Aorta (tissue), 5 donors: ENCODE measurements around the gene KCNMA1. TPM values are rescaled to one million over a fixed set of nuclear protein-coding genes. Genes with fewer than 3 reads are reported as not detected.

Experiments used
- ATAC-seq: fragments of 200-7000 bp; cut with Tn5 transposase; one replicate; pipeline ENCODE4 v1.9.1; 2022; ENCODE audit warnings: moderate library complexity; ENCODE audit not compliant: low FRiP score
- DNase-seq, 2 donors: peaks; one replicate each; pipeline ENCODE4 v3.0.0-alpha.2; 2020
- H3K27ac ChIP-seq, 2 donors: one replicate each; pipeline ENCODE4 v1.5.1; 2013; ENCODE audit warnings: low read length in 2 of 2, mild to moderate bottlenecking in 2 of 2, moderate library complexity in 2 of 2, control low read depth in 1 of 2, inconsistent platforms in 1 of 2, low read depth in 1 of 2
- H3K27me3 ChIP-seq, 2 donors: one replicate each; pipeline ENCODE4 v1.6.1; 2013; ENCODE audit warnings: control low read depth in 1 of 2, low read length in 1 of 2, mild to moderate bottlenecking in 1 of 2, moderate library complexity in 1 of 2; ENCODE audit not compliant: insufficient read depth in 2 of 2, control insufficient read depth in 1 of 2
- H3K36me3 ChIP-seq, 2 donors: one replicate each; pipeline ENCODE4 v1.6.1; 2013; ENCODE audit warnings: control low read depth in 1 of 2, low read length in 1 of 2, mild to moderate bottlenecking in 1 of 2; ENCODE audit not compliant: insufficient read depth in 2 of 2, control insufficient read depth in 1 of 2
- H3K4me1 ChIP-seq, 2 donors: one replicate each; pipeline ENCODE4 v1.6.1; 2013; ENCODE audit warnings: low read length in 2 of 2, control low read depth in 1 of 2, mild to moderate bottlenecking in 1 of 2, moderate library complexity in 1 of 2; ENCODE audit not compliant: insufficient read depth in 2 of 2, control insufficient read depth in 1 of 2
- H3K4me3 ChIP-seq, 2 donors: one replicate each; pipeline ENCODE4 v1.5.1; 2013; ENCODE audit warnings: low read length in 2 of 2, control low read depth in 1 of 2, mild to moderate bottlenecking in 1 of 2
- H3K9me3 ChIP-seq: one replicate; pipeline ENCODE4 v1.6.1; 2013; ENCODE audit warnings: mild to moderate bottlenecking, low read length; ENCODE audit not compliant: control insufficient read depth
- WGBS, 2 donors: extraction: QIAGEN DNeasy Blood & Tissue Kit; methylation state at CpG; one replicate each; pipeline ENCODE4 v1.1.7; 2013; 5-methylcytosine and 5-hydroxymethylcytosine counted together
- intact Hi-C, 2 donors: fragments of 100-400 bp; cut with DNase I; formaldehyde crosslinking; loops; one replicate each; pipeline versions ENCODE4 v1.14.2 to v1.15.0; 2022
- polyA plus RNA-seq, 2 donors: library from polyadenylated mRNA; stranded (reverse); fragments of 200-250 nt; gene quantifications; one replicate each; pipeline ENCODE4 v1.2.3, GENCODE V29; 2013
- total RNA-seq, 2 donors: library from RNA; stranded (reverse); fragmentation: NEBNext Ultra II Directional; extraction: Animal tissue kit (Norgen Biotek cat#: 25700); gene quantifications; one replicate each; pipeline ENCODE4 v1.2.1, GENCODE V29; 2021
- donor health status: healthy with polysubstance abuse.
- donor health status: Bipolar disorder and iron deficiency.
- donor health status: DM: no; HTN: no; CAD: no.
- donor health status: DM: no; HTN: no; CAD: no.
- donor health status: DM: yes; HTN: yes; CAD: no.

The KCNMA1 gene
- total and polyA plus RNA-seq, 4 donors, result 36.8 to 163 (median 125) TPM

DNA sequence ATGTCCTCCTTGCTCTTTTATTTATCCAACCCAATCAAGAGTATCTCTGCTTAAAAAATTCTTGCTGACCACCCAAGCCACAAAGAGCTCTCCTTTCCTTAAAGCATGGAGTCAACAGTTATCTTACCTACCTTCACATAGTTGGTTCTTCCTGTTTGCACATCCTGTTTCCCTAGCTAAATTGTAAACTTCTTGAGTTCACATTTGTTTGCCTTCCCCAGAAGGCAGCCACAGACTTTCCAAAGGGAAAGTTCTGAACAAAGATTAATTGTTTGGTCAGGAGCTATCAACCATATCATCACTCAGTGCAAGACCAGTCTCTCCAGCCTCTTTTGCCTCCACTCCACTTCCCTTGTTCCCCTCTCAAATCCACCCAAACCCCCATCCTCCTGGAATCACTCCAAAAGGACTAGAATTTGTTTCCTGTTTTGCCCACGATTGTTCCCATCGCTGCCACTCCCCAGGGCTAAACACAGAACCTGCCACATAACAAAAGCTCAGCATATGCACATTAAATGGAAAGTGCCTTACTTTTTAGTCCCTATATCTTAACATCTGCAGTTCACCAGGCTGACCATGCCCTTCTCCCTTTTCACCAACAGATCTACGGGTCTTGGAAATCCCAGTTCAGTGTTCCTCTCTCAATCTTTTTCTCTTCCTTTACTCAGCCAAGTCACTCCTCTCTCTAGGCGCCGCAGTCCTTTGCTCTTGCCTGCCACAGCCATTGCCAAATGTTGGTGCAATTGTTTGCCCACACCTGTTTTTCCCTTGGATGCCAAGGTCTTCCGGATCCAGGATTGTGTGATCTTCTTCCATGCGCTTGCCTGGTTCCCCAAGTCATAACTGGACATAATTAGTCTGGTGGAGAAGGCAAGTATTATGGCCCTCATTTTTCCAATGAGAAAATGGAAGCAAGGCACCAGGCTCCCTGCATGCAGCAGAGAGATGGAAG, 265.5 kb downstream of the KCNMA1 start:
- intact Hi-C loops, result no loop called here
- no peak for ATAC-seq
- Histone ChIP-seq H3K4me3 (no peak overlapping the region), H3K4me1 (peaks cover 3 to 5% of the 10 kb centered on the region in 2 donors), H3K9me3 (no peaks in the 10 kb centered on the region), H3K27ac (no peak overlapping the region), H3K27me3 (no peaks in the 10 kb centered on the region), H3K36me3 (peaks cover 0 to 2% of the 10 kb centered on the region in 2 donors)
- no peak for DNase-seq
- WGBS, 2 donors, result 87 to 90% methylated on average over 7 of the region's 7 CpGs

DNA sequence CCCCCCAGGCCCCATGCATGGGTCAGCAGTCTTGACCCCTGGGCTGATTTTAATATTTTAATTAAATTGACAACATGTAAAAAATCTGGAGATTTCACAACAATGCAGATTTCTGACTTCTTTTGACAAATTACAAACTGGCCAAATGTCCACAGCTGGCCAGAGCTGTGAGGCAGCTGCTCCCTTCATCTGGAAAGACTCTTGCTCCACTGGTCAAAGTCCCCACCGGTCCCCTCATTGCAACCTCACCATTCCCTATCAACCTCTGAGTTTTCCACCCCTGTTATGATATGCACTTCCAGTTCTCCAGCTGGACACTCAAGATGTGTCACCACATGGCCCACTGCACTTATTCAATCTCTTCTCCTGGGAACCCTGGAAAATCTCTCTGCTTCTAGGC, 266.2 kb downstream of the KCNMA1 start:
- H3K27me3 ChIP-seq, result no peaks in the 10 kb centered on the region
- 93 to 95% methylated on average over 1 of the region's 1 CpG for WGBS, 2 donors
- peaks cover 3 to 5% of the 10 kb centered on the region in 2 donors for H3K4me1 ChIP-seq
- H3K27ac ChIP-seq, result no peak overlapping the region
- no peak for DNase-seq
- peaks cover 0 to 2% of the 10 kb centered on the region in 2 donors for H3K36me3 ChIP-seq
- ATAC-seq, result no peak
- intact Hi-C loops, result no loop called here
- no peaks in the 10 kb centered on the region for H3K9me3 ChIP-seq
- no peak overlapping the region for H3K4me3 ChIP-seq

DNA sequence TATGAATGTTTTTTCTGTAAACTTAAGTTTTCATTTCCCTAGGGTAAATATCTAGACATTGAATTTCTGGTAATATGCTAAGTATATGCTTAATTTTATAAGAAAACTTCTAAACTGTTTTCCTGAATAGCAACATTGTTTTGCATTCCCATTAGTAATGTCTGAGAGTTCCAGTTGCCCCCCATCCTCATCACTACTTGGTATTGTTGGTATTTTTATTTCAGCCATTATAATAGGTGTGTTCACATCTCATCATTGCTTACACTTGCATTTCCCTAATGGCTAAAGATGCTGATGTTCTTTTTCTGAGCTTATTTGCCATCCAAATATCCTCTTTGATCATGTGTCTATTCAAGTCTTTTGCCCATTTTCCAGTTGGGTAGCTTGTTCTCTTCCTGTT, 269.6 kb downstream of the KCNMA1 start:
- DNase-seq (no peak), ATAC-seq (no peak)
- H3K27me3 ChIP-seq, result no peaks in the 10 kb centered on the region
- peaks cover 3% of the 10 kb centered on the region in 2 donors for H3K4me1 ChIP-seq
- H3K27ac ChIP-seq, result no peak overlapping the region
- intact Hi-C loops, result no loop called here
- no peak overlapping the region for H3K4me3 ChIP-seq
- H3K9me3 ChIP-seq, result no peaks in the 10 kb centered on the region
- H3K36me3 ChIP-seq, result peaks cover 0 to 2% of the 10 kb centered on the region in 2 donors

DNA sequence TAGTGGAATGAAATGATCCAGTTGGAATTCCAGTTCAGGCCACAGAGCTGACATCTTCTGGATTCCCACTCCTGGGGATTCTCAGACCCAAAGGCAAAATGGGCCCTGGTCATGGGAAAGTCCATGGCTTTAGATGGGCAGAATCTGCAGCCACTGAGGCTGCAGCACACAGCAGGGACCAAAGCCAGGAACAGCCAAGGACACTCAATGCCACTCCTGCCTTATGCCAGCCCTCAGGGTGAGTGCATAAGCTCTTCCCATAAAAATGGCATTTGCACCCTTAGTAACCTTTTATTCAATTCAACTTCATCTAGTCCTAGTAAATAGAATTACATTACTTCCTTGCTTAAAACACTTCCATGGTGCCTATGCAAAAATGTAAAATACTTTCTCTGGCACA, 274.4 kb downstream of the KCNMA1 start:
- H3K4me1 ChIP-seq, result peaks cover 0 to 3% of the 10 kb centered on the region in 2 donors
- no peak for DNase-seq

DNA sequence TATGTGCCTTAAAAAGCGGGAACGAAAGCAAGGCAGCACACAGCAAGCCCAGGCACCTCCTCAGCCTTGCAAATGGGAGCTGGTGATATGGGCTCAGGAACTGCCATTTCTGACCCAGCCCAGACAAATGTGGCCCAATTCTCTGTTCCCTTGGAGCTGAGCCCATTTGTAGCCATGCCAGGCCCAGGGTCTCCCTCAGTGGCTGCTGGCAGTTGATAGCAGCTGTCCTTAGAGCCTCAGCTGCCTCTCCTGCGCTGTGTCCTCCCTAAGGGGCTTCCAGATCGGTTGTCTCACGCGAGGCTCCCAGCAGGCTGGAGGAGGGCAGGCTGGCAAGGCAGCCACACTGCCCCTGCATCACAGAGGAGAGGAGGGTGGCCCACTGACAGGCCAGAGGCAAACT, 275.8 kb downstream of the KCNMA1 start:
- ATAC-seq (no peak), DNase-seq (no peak)
- 90 to 93% methylated on average over 6 of the region's 6 CpGs for WGBS, 2 donors
- Histone ChIP-seq H3K4me1 (peaks cover 0 to 3% of the 10 kb centered on the region in 2 donors), H3K27me3 (no peaks in the 10 kb centered on the region), H3K36me3 (no peaks in the 10 kb centered on the region), H3K9me3 (no peaks in the 10 kb centered on the region), H3K4me3 (no peak overlapping the region), H3K27ac (no peak overlapping the region)
- intact Hi-C loops, result loop anchor here in 1 of 2 donors (5.0 kb wide), 1 partner anchor 45 kb away; no protein-coding TSS in a partner anchor

More for the DNA sequence above, 274.4 kb downstream of the KCNMA1 start:
- Histone ChIP-seq H3K4me3 (no peak overlapping the region), H3K36me3 (no peaks in the 10 kb centered on the region), H3K9me3 (no peaks in the 10 kb centered on the region), H3K27me3 (no peaks in the 10 kb centered on the region), H3K27ac (no peak overlapping the region)
- no peak for ATAC-seq
- intact Hi-C loops, result loop anchor here in 1 of 2 donors (5.0 kb wide), 1 partner anchor 46 kb away; no protein-coding TSS in a partner anchor

DNA sequence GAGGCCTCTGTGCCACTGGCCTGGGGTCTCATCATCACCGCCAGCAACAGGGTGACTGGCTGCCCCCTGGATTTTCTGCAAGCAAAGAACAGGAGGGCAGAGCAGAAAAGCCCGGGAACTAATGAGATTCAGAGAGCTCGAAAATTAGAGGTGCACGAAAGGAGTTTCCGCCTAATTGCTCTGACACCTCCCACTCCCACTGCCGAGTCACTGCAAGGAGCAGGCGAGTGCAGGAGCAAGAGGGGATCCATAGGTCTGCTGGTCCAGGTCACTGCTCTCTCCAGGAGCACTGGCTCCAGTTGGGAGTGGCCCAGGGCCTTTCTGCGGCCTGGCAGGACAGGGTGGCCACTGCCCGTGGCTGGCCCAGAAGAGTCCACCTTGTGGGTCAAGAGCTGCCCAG, 276.2 kb downstream of the KCNMA1 start:
- intact Hi-C loops, result loop anchor here in 1 of 2 donors (5.0 kb wide), 1 partner anchor 44 kb away; no protein-coding TSS in a partner anchor
- no peaks in the 10 kb centered on the region for H3K27me3 ChIP-seq
- H3K4me1 ChIP-seq, result peaks cover 0 to 3% of the 10 kb centered on the region in 2 donors
- no peak overlapping the region for H3K27ac ChIP-seq
- no peaks in the 10 kb centered on the region for H3K9me3 ChIP-seq
- DNase-seq (no peak), ATAC-seq (no peak)
- H3K36me3 ChIP-seq, result no peaks in the 10 kb centered on the region
- H3K4me3 ChIP-seq, result no peak overlapping the region
- WGBS, 2 donors, result 95 to 98% methylated on average over 9 of the region's 9 CpGs

DNA sequence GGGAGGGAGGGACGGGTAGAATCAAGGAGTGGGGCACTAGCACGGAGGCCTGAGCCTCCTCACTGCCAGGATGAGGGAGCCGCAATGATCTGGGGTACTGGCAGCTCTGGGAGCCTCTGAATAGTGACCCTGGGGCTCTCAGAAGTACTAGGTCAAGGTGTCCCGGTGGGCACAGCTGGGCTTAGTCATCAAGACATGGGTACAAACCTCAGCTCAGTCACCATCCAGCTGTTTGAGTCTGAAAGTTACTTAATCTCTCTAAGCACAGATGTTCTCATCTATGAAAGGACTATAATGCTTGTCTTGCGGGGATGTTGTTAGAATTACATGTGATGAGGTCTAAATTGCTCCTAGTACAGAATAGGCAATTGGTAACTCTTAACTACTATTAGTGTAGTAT, 276.8 kb downstream of the KCNMA1 start:
- no peaks in the 10 kb centered on the region for H3K9me3 ChIP-seq
- ATAC-seq (no peak), DNase-seq (no peak)
- H3K36me3 ChIP-seq, result no peaks in the 10 kb centered on the region
- peaks cover 0 to 3% of the 10 kb centered on the region in 2 donors for H3K4me1 ChIP-seq
- 94 to 98% methylated on average over 5 of the region's 5 CpGs for WGBS, 2 donors
- intact Hi-C loops, result loop anchor here in 1 of 2 donors (5.0 kb wide), 1 partner anchor 44 kb away; no protein-coding TSS in a partner anchor
- no peak overlapping the region for H3K4me3 ChIP-seq
- H3K27ac ChIP-seq, result no peak overlapping the region
- no peaks in the 10 kb centered on the region for H3K27me3 ChIP-seq

DNA sequence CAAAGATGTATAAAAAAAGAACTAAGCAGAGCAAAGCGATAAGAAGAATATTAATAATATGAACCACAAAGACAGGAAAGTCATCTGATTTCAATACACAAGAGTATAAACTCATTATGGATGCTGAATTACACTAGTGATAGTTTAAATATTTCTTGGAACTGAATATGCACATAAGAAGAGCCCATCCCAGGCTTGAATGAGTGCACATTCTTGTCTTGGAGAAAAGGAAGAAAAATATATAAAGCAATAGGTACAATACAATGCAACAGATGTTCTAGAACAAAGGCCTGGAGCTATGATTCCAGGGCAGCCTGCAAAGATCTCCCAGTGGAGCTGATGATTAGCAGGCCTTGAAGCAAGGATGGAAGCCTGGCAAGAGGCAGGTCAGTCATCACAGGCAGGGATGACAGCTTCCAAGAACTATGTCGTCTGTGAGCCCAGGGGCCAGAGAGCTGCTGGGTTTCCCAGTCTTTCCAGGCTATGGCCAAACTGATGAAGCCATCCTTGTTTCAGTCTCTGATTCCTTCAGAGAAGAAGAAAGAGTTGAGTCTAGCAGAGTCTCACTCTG, 277.6 kb downstream of the KCNMA1 start:
- H3K4me3 ChIP-seq, result no peak overlapping the region
- intact Hi-C loops, result loop anchor here in 1 of 2 donors (5.0 kb wide), 1 partner anchor 43 kb away; no protein-coding TSS in a partner anchor
- peaks cover 0 to 3% of the 10 kb centered on the region in 2 donors for H3K4me1 ChIP-seq

More for the DNA sequence above, 277.6 kb downstream of the KCNMA1 start:
- H3K27me3 ChIP-seq, result no peaks in the 10 kb centered on the region
- H3K27ac ChIP-seq, result no peak overlapping the region
- DNase-seq (no peak), ATAC-seq (no peak)
- no peaks in the 10 kb centered on the region for H3K9me3 ChIP-seq
- no peaks in the 10 kb centered on the region for H3K36me3 ChIP-seq
- 50 to 52% methylated on average over 2 of the region's 2 CpGs for WGBS, 2 donors
